K562 (cell line): ENCODE data around the gene HVCN1. TPM values are rescaled to one million over a fixed set of nuclear protein-coding genes. Genes with fewer than 3 reads are reported as not detected.
A peak's percentile ranks its signal among the peaks of the same experiment; 100 is the strongest.

Experiments used
- BRF1 ChIP-seq: IDR thresholded peaks from 3 replicates; pipeline ENCODE4 v1.6.1; 2011; ENCODE audit warnings: borderline replicate concordance, mild to moderate bottlenecking; ENCODE audit not compliant: insufficient read length; ENCODE audit errors: extremely low read depth
- GABPB1 ChIP-seq: sonication (generic); formaldehyde crosslinking; IDR thresholded peaks from 2 replicates; pipeline ENCODE4 v1.8.0; 2022; ENCODE audit warnings: mild to moderate bottlenecking, missing genetic modification reagents
- HSF4 ChIP-seq: fragments of 250-450 bp; sonication (Bioruptor Pico); IDR thresholded peaks from 2 replicates; pipeline ENCODE4 v2.1.2; 2022; ENCODE audit warnings: mild to moderate bottlenecking, moderate library complexity, borderline replicate concordance
- RBM15 ChIP-seq: fragments of 200-400 bp; formaldehyde crosslinking; IDR thresholded peaks from 2 replicates; pipeline ENCODE4 v1.6.1; 2018; ENCODE audit warnings: mild to moderate bottlenecking, low read length, moderate library complexity; ENCODE audit not compliant: insufficient read depth
- RCOR1 ChIP-seq, 2 experiments: IDR thresholded peaks; 2 replicates each; pipeline ENCODE4 v1.6.1; 2012; ENCODE audit warnings: low read depth in 2 of 2, low read length in 2 of 2, borderline replicate concordance in 1 of 2, improper control_type of control experiment in 1 of 2
- SMARCE1 ChIP-seq: fragments of 450-650 bp; IDR thresholded peaks from 2 replicates; pipeline ENCODE4 v1.7.1; 2016; ENCODE audit warnings: mild to moderate bottlenecking
- SP2 ChIP-seq: IDR thresholded peaks from 2 replicates; pipeline ENCODE4 v1.6.1; 2011; ENCODE audit warnings: mild to moderate bottlenecking, low read depth, low read length, moderate library complexity; ENCODE audit not compliant: poor library complexity, severe bottlenecking; ENCODE audit errors: extremely low read depth
- TAF9B ChIP-seq: fragments of 450-650 bp; IDR thresholded peaks from 2 replicates; pipeline ENCODE4 v1.6.1; 2018; ENCODE audit warnings: mild to moderate bottlenecking; ENCODE audit not compliant: partially characterized antibody
- THAP7 ChIP-seq: fragments of 250-450 bp; sonication (Bioruptor Pico); IDR thresholded peaks from 2 replicates; pipeline ENCODE4 v1.5.0; 2021
- TRIM24 ChIP-seq, 2 experiments: fragments of 450-650 bp; IDR thresholded peaks; 2 replicates each; pipeline ENCODE4 v1.6.1; 2016
- ZNF668 ChIP-seq: fragments of 250-450 bp; sonication (Bioruptor Pico); IDR thresholded peaks from 2 replicates; pipeline ENCODE4 v1.8.0; 2022; ENCODE audit warnings: mild to moderate bottlenecking, inconsistent platforms
- polyA plus RNA-seq, 8 experiments: library from polyadenylated mRNA; depleted of rRNA in 4 of 8; stranded (reverse) in 5 of 8; unstranded in 3 of 8; fragments of >200 nt; fragmentation: Nextera tagmentation in 2 of 8; fragmentation: Illumina TruSeq in 1 of 8; extraction: Ambion mirVana in 2 of 8; extraction: Trizol in 1 of 8; gene quantifications; 2 replicates each; pipeline versions ENCODE4 v1.2.1 to v1.2.3, GENCODE V29; 2011 to 2014; ENCODE audit warnings: inconsistent platforms in 1 of 8, missing spikeins in 1 of 8
- total RNA-seq, 7 experiments: library from RNA; depleted of rRNA in 6 of 7; stranded (reverse); fragments of >200 nt in 6 of 7; fragmentation: Illumina TruSeq in 2 of 7; extraction: Trizol in 2 of 7; gene quantifications; 2 replicates each; pipeline versions ENCODE4 v1.2.1 to v1.2.3, GENCODE V29; 2011 to 2021; ENCODE audit warnings: low replicate concordance in 1 of 7
- TF ChIP-seq, protein P1 (sequence below): fragments of 250-450 bp; sonication (Bioruptor Pico); IDR thresholded peaks from 2 replicates; pipeline ENCODE4 v1.5.0; 2021; ENCODE audit warnings: mild to moderate bottlenecking, borderline replicate concordance
- TF ChIP-seq, protein P2 (sequence below): fragments of 250-450 bp; sonication (Bioruptor Pico); IDR thresholded peaks from 2 replicates; pipeline ENCODE4 v1.5.1; 2021; ENCODE audit warnings: mild to moderate bottlenecking

The HVCN1 gene
- total and polyA plus RNA-seq, 9 of the 15 experiments (the other 6 are each of a cell fraction or from before 2014, with no cell fraction given) = 0.21 to 1.4 (median 0.74) TPM

GRCh38 chr12:110687396-110688169 is 1.3 kb downstream of the HVCN1 start (continued):
- TF ChIP-seq BRF1 (no peak), HSF4 (no peak), TAF9B (no peak), SP2 (no peak), ZNF668 (CRISPR knock-in tag) (no peak), THAP7 (CRISPR knock-in tag) (no peak), GABPB1 (CRISPR knock-in tag) (no peak), RCOR1 (IDR thresholded peaks at IDR 0.05; ENCODE audit: borderline replicate concordance in 1 of 2, low read depth in 2 of 2, low read length in 2 of 2) (peak in 1 of 2 experiments; percentile 79; a peak in 2 of 4 replicates), RBM15 (no peak), SMARCE1 (peak; percentile 20; the same call in 1 of the 2 replicates), TRIM24 (IDR thresholded peaks at IDR 0.05) (0 out of 4 replicates have a peak, but pooled peaks of 1 of the 2 experiments have one; percentile 18)
- TF ChIP-seq, protein P1, sequence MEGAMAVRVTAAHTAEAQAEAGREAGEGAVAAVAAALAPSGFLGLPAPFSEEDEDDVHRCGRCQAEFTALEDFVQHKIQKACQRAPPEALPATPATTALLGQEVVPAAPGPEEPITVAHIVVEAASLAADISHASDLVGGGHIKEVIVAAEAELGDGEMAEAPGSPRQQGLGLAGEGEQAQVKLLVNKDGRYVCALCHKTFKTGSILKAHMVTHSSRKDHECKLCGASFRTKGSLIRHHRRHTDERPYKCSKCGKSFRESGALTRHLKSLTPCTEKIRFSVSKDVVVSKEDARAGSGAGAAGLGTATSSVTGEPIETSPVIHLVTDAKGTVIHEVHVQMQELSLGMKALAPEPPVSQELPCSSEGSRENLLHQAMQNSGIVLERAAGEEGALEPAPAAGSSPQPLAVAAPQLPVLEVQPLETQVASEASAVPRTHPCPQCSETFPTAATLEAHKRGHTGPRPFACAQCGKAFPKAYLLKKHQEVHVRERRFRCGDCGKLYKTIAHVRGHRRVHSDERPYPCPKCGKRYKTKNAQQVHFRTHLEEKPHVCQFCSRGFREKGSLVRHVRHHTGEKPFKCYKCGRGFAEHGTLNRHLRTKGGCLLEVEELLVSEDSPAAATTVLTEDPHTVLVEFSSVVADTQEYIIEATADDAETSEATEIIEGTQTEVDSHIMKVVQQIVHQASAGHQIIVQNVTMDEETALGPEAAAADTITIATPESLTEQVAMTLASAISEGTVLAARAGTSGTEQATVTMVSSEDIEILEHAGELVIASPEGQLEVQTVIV (CRISPR knock-in tag) = no peak
- TF ChIP-seq, protein P2, sequence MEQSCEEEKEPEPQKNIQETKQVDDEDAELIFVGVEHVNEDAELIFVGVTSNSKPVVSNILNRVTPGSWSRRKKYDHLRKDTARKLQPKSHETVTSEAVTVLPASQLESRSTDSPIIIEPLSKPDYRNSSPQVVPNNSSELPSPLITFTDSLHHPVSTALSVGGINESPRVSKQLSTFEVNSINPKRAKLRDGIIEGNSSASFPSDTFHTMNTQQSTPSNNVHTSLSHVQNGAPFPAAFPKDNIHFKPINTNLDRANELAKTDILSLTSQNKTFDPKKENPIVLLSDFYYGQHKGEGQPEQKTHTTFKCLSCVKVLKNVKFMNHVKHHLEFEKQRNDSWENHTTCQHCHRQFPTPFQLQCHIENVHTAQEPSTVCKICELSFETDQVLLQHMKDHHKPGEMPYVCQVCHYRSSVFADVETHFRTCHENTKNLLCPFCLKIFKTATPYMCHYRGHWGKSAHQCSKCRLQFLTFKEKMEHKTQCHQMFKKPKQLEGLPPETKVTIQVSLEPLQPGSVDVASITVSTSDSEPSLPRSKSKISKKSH (CRISPR knock-in tag) = no peak
